SK-N-DZ (cell line): Measurements from ENCODE around the gene RAB32.
A peak's percentile ranks its signal among the peaks of the same experiment; 100 is the strongest.

Experiments used
- DNase-seq: peaks from one replicate; pipeline ENCODE4 v3.0.0-alpha.2; 2015; ENCODE audit warnings: low spot score

Gene RAB32

GRCh38 chr6:146581968-146582367 lies 38.3 kb downstream of the RAB32 start:
- DNase-seq: no peak

GRCh38 chr6:146582857-146583256 lies 39.2 kb downstream of the RAB32 start:
- no peak for DNase-seq

- no peak for DNase-seq
Observed at GRCh38 chr6:146583966-146584365, 40.3 kb downstream of the RAB32 start.

- no peak for DNase-seq
Observed at GRCh38 chr6:146587459-146587858, 43.8 kb downstream of the RAB32 start.

DNA sequence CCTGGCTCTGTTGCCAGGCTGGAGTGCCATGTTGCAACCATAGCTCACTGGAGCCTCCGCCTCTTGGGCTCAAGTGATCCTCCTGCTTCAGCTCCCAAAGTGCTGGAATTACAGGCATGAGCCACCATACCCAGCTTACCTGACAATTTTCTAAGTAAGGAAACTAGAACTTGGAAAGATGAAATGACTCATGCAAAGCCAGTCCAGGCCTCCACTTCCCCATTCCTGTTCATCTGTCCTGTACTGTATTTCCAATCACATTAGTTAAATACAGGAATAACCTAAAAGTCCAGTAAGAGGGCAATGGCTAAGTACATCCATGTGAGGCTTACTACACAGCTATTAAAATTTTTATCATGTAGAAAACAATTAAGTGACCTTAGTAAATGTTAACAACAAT lies 46.9 kb downstream of the RAB32 start:
- DNase-seq: no peak

- DNase-seq: no peak
Observed at GRCh38 chr6:146592451-146592850, 48.8 kb downstream of the RAB32 start.

DNA sequence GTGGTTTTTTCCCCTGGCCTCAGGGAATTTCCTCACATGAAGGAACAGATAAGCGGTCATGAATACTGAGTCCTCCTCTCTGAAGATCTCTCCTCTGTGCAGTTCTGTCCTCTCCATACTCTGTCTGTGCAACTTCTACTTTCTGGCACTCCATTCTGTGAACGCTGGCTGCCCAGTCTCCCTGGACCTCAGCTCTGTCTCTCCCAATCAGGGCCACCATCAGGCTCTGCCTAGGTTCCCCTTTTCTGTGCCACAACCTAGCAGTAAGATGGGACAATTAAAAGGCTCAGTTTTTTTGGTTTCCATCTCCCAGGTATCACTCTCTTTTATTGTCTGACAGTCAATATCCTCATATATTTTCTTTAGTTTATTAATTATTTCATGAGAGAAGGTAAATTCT lies 50.4 kb downstream of the RAB32 start:
- DNase-seq: no peak

DNA sequence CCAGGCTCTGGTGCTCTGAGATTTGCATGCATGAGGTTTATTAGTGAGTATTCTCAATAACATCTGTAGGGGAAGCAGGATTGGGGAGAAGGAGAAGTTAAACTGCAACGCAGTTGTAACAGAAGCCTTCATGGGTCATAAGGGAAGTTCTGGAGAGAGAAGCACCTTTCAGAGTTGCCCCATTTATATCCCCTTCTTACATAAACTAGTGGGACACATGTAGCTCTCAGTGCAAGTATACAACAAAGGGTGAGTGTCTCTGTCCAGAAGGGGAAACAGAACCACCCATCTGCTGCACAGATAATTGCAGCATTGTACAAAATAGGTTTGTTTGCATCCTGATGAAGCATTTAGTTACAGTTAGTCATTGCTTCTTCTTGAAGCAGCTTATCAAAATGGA lies 50.9 kb downstream of the RAB32 start:
- no peak for DNase-seq

DNA sequence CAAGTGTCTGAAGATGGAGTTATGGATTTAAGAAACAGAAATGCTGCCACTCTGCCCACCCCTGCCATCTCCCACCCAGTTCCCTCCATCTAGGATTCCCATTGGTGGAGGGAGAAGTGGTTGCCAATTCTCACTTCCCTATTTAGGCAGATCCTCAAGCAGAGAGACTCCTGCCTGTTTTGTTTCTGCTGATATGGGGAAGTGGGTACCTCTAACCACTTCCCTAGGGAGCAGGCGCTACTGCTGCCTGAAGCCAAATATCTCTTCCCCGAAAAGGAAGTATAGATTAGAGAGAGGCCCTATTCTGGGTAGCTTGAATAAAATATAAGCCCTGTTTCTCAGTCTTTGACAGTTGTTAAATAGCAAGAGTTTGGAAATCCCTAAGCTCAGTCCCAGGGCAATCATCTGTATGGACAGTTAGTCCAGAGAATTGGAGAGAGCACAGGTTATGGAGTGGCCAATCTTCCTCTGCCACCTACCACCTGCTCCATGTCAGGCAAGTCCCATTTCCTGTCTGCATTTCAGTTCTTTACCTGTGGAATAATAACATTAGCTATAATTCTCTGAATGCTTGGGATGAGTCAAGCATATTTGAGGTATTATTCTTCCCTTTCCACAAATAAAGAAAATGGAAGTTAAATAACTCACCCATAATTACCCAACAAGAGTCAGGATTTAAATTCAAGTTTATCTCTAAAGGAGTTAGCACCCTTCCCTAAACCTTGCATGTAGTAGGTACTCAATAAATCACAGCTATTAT lies 52.5 kb downstream of the RAB32 start:
- no peak for DNase-seq

GRCh38 chr6:146598772-146599405 lies 55.3 kb downstream of the RAB32 start, which contains the start of gene ADGB:
Gene ADGB (plus strand): TSS chr6:146598972. CDS start chr6:146599041, 69 bp downstream.
- DNase-seq: peak; percentile 62

DNA sequence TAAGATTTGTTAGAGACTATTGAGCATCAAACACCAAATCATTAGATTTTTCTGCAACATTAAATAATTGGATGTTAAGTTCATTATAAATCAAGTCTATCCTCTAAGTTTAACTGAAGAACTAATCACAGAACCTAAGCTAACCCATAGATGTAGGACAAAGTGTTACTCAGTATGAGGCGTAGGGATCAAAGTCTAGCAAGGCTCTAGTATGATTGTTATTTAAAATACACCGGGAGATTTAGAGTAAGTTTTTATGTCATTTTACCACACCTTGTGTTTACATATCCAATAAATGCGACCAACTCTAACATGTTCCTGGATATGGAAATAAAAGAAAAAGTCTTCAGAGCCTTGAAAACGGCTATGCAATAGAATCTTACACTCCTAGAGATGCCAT lies 57.7 kb downstream of the RAB32 start:
- no peak for DNase-seq

DNA sequence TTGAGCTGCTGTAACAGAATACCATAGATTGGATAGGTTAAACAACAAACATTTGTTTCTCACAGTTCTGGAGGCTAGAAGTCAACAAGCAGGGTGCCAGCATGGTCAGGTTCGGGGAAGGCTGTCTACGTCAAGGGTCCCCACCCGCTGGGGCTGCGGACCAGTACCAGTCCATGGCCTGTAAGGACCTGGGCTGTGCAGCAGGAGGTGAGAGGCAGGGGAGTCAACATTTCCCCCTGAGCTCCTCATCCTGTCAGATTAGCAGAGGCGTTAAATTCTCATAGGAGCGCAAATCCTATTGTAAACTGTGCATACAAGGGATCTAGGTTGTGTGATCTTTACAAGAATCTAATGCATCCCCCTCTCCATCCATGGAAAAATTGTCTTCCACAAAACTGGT lies 58.9 kb downstream of the RAB32 start:
- DNase-seq: no peak
